Right renal cortex interstitium (tissue), 3 donors: ENCODE results near the gene ENDOV. TPM values are rescaled to one million over a fixed set of nuclear protein-coding genes. Genes with fewer than 3 reads are reported as not detected.

Experiments used
- DNase-seq, 3 donors: peaks; one replicate each; pipeline ENCODE4 v3.0.0-alpha.2; 2013; ENCODE audit warnings: low read depth in 3 of 3, low spot score in 2 of 3
- polyA plus RNA-seq, 3 donors: library from polyadenylated mRNA; unstranded; fragments of 120-200 nt; gene quantifications; one replicate each; pipeline ENCODE4 v1.2.1, GENCODE V29; 2013; ENCODE audit not compliant: insufficient read length in 3 of 3

Gene ENDOV
- polyA plus RNA-seq, 3 donors = 24.3 to 28.9 (median 25.6) TPM

- DNase-seq = no peak
These were observed 30.8 kb downstream of the ENDOV start for GRCh38 chr17:80445726-80446110.

DNA sequence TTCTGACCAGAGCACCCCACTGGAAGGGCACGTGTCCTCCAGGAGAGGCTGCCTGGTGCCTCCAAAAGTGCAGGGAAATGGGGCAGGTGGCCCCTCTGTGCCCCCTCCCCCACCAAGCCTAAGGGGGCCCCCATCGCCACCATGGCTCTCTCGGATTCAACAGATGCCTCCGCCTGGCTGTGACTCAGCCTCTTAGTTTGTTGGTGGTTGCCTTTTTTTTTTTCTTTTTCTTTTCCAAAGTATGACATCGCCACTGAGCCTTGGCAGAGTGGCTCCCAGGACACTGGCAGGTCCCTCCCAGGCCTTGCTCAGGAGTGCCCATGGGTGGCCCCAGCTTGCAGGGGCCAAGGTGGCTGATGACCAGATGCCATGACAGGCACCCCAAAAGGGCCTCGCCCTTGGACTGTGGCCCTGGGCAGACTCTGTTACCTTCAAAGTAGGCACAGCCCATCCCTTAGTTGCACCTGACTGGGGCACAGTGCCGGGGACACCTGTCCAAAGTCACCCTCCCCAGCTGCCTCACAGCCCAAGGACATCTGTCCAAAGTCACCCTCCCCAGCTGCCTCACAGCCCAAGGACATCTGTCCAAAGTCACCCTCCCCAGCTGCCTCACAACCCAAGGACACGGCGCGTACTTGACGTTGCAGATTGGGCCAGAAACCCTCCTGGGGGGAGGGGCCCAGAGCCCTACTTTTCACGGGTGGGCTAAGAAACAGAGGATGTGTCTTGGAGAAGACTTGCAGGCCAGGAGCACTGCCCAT, 31.9 kb downstream of the ENDOV start:
- DNase-seq = no peak

DNA sequence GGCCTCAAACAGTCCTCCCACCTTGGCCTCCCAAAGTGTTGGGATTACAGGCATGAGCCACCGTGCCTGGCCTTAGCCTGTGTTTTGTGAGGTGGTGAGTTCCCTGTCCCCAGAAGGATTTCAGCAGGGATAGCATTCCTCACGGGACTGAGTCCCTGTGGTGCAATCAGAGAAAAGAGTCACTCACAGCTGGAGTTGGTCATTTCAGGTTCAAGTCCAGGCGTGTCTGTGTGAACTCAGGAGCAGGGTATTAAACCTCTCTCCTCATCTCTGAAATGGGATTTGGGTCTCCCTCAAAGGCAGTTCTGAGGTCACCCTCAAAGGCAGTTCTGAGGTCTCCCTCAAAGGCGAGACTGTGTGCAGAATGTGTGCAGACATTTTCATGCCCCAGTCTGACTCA, 32.8 kb downstream of the ENDOV start:
- no peak for DNase-seq

DNA sequence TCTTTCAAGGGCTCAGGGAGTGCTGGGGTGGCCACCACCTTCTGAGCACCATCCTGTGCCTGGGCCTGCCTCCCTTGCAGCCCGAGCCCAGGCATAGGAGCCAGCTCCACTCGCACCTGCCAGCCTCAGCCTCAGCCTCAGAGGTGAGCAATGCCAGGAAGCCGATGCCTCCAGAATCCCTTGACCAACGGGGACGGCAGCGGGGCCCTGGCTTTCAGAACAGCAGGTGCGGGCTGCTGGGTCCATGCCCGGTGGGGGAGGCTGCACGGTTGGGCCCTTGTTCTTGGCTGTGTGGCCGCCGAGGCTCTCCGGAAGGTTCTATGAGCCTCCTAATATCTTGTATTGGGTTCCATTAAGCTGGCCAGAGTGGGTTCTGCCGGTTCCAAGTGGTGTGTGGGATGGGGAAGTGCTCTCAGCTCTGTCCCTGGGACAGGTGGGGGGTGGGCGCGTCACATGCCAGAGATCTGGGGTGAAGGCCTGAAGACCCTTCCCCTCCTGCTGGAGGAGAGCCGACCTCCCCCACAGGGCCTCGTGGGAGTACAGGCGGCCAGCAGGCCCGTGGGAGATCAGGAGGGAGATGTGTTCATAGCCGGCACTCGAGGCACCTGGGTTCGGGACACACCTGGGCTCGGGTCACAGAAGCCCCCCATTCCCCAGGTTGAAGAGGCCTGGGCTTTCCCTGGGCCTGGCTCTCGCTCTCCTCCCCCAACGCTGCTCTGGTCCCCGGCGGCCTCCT, 34.4 kb downstream of the ENDOV start:
- DNase-seq = no peak

- DNase-seq = no peak
These were observed 35.1 kb downstream of the ENDOV start for GRCh38 chr17:80449930-80450576.

DNA sequence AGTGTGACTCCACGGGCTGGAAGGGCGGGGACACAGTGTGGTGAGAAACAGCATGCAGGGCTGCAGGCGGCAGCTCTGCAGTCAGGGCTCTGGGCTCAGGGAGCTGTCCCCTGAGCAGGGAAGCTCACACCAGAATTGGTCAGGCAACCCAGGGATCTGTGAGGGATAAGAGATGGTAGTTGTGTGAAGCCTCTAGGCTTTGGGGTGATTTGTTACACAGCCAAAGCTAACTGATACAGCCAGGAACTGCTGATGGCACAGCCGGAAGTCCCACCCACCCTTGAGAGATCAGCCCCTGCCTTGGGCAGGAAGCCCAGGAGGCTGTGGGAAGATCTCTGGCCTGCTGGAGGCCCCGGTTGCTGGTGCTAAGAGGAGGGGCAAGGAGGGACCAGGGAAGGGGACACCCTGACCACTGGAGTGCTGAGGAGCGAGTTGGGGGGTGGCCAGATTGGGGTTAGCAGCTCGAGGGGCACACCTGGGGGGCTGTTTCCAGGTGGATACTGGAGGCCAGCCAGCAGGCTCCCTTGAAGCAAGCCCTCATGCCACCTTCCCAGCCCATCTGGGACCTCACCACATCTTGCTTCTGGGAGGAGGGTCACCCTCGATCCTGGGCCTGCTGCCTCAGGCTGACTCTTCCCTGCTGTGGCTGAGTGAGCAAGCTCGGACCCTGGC, 36.3 kb downstream of the ENDOV start:
- DNase-seq = no peak

GRCh38 chr17:80452173-80452915, 37.4 kb downstream of the ENDOV start:
- DNase-seq = no peak

DNA sequence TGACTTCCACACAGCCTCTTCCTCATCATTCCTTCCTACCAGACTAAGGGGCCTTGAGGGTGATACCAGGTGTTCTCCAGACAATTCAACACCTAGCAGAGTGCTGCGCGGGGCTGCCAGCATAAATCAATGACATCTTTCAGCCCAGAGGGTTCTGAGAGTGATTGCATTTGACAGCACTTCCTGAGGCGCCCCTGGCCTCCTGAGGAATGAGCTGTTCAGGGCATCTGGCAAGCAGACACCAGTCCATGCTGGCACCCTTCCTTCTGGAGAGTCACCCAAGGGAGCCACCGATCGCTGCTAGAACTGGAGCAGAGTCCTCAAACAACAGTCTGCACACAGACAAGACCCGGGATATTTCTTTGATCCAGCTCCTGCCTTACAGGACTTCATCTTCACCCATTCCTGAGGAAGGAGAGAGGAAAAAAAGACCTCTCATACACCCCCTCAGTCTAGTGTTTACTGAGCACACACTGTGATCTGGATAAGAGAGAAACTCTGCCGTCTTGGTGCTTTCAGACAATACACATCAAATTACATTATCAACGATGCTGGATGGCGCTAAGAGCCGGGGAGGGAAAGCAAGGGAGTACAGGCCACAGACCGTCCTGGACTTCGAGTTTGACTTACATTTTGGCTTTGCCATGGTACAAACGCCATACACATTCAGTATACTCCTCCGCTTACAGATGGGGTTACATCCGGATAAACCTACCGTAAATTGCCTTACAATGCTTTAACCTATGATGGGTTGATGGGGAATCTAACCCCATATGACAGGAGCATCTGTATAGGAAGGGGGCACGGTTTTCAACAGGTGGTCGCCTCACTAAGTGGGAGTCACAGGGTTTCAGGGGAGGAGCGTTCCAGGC, 38.4 kb downstream of the ENDOV start:
- DNase-seq = no peak

DNA sequence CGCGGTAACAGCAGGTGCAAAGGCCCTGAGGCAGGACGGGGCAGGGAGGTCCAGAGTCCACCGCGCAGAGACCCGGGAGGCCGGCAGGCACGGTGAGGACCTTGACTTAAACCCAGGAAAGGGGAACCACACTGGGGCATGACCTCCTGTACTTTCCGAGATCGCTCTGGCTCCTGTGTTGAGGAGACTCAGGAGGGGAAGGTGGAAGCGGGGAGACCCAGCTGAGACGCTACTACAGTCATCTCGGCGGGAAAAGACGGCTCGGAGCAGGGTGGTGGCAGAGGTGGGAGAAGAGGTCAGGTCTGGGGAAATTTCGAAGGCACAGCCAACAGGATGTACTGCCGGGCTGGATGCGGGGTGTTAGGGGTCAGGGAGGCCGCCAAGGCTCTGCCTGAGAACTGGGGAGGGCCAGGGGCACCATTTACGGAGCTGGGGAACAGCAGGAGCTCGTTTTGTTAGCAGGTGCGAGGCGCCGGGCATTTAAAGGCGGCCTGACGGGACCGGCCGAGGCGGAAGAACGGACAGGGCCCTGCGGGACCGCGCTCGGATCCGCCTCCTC, 39.1 kb downstream of the ENDOV start:
- DNase-seq = no peak

DNA sequence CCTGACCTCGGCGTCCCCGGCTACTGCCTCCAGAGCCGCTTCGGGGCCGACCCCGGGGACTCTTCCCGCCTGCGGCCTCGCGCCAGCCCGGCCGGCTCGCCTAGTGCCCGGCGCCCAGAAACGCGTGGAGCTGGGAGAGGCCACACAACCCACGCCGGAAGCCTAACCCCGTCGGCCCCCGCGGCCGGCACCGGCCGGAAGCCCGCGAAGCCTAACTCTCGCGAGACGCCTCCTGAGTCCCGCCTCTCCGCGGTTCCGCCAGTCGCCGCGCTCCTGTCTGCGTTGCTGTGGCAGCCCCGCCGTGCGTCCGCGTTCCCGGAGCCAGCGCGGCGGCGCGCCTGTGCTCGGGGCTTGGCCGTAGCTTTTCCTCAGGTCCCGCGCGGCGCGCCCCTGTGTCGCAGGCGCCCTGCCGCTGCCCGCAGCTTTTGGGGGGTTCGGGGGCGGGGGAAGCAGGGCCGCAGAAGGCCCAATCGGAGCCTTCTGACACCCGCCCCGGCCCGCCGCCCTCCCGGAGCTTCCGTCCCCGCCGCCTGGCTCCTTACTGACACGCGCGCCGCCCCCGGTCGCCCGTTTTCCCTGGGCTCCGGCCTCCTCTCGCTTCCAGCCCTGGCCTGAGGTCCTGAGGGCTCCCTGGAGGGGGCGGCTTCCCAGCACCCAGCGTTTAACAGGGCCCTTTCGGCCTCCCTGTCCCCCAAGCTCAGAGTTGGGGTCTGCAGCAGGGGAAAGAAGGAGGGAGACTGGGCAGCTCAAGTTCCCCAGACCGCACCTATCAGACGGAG, 39.8 kb downstream of the ENDOV start:
- peak; percentile 90 to 92 (median 90) for DNase-seq

- DNase-seq = no peak
These were observed 40.4 kb downstream of the ENDOV start for GRCh38 chr17:80455336-80455710.

DNA sequence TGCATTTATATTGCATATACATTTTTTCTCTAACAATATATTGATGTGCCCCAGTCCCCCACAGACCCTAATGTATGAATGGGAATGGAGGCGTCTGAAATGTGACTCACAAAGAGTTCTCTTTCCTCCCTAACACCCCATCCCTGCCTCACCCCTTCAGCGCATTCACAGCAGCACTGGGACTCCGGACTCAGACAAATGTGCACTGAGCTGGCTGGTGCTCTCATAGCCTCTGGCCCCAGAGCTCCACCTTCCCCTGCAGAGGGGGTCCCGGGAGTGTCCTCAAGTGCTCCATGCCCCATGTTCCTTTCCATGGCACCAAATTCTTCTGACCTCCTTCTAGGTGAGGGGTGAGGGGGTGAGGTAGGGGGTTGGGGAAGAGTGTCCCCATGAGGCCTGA, 40.8 kb downstream of the ENDOV start:
- DNase-seq = no peak

GRCh38 chr17:80456465-80457235, 41.7 kb downstream of the ENDOV start:
- DNase-seq = no peak

- DNase-seq = no peak
These were observed 42.4 kb downstream of the ENDOV start for GRCh38 chr17:80457236-80457856.

DNA sequence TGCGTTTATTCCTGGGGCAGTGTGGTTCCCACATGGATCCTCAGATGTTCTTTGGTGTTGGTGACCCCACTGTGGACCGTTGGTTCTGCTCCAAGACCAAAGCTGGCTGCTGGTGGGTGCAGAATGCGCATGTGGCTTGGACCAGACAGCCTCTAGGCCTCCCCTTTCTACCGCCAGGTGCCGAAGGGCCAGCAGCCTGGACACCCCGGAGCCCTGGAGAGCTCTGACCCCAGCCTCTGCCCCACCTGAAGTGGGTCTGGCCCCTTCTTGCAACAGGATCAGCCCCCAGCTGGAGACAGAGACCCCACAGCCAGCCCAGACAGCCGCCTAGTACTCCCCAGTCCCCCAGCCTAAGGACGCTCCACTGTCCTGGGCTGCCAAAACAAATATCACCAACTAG, 43.0 kb downstream of the ENDOV start:
- no peak for DNase-seq

DNA sequence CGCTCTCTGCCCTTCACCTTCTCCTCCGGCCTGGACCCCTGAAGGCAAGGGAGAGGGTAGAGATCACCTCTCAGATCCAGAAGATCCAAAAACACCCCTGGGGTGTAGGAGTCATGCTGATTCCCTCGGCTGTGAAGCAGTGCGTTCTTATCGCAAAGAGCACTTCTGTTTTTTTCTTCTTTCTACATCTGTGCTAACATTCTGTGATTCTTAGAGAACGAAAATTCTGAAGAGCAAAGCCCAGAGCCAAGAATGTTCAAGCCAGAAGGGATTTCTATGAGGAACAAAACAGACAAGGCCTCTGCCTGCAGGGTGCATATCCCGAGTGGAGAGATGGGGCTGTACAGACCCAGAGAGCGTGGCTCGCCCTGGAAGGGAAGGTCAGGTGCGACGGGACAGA, 44.3 kb downstream of the ENDOV start:
- no peak for DNase-seq

GRCh38 chr17:80460429-80460834, 45.5 kb downstream of the ENDOV start:
- DNase-seq = no peak
